ENCODE results near the gene SASH1.

SASH1 gene

GRCh38 chr6:148311966-148312669 lies 30.5 kb upstream of the SASH1 start:
- H3K36me3 ChIP-seq (ENCODE audit: insufficient read depth, low read length): no peaks in the 10 kb centered on the region
- no peaks in the 10 kb centered on the region for H3K27me3 ChIP-seq (ENCODE audit: control insufficient read depth in 1 of 2, insufficient read depth in 2 of 2, low read length in 2 of 2)
- no peak overlapping the region for H3K27ac ChIP-seq (ENCODE audit: low read depth, low read length)
- no peaks in the 10 kb centered on the region for H3K9me3 ChIP-seq (ENCODE audit: low read length)
- H3K4me3 ChIP-seq (ENCODE audit: low read depth in 1 of 2, low read length in 2 of 2): no peak overlapping the region
- no peak overlapping the region for H3K9ac ChIP-seq (ENCODE audit: low read length)
- H3K4me1 ChIP-seq (ENCODE audit: insufficient read depth, low read length): no peaks in the 10 kb centered on the region

GRCh38 chr6:148313488-148313887 lies 29.1 kb upstream of the SASH1 start:
- Histone ChIP-seq H3K27ac (ENCODE audit: low read depth, low read length) (no peak overlapping the region), H3K4me3 (ENCODE audit: low read depth in 1 of 2, low read length in 2 of 2) (no peak overlapping the region), H3K4me1 (ENCODE audit: insufficient read depth, low read length) (no peaks in the 10 kb centered on the region), H3K9ac (ENCODE audit: low read length) (no peak overlapping the region), H3K27me3 (ENCODE audit: control insufficient read depth in 1 of 2, insufficient read depth in 2 of 2, low read length in 2 of 2) (no peaks in the 10 kb centered on the region), H3K36me3 (ENCODE audit: insufficient read depth, low read length) (no peaks in the 10 kb centered on the region), H3K9me3 (ENCODE audit: low read length) (no peaks in the 10 kb centered on the region)

- H3K36me3 ChIP-seq (ENCODE audit: insufficient read depth, low read length): no peaks in the 10 kb centered on the region
- H3K27ac ChIP-seq (ENCODE audit: low read depth, low read length): no peak overlapping the region
- H3K9ac ChIP-seq (ENCODE audit: low read length): no peak overlapping the region
- H3K4me3 ChIP-seq (ENCODE audit: low read depth in 1 of 2, low read length in 2 of 2): no peak overlapping the region
- H3K27me3 ChIP-seq (ENCODE audit: control insufficient read depth in 1 of 2, insufficient read depth in 2 of 2, low read length in 2 of 2): no peaks in the 10 kb centered on the region
- H3K4me1 ChIP-seq (ENCODE audit: insufficient read depth, low read length): no peaks in the 10 kb centered on the region
- no peaks in the 10 kb centered on the region for H3K9me3 ChIP-seq (ENCODE audit: low read length)
Observed at GRCh38 chr6:148316308-148316707, 26.3 kb upstream of the SASH1 start.

DNA sequence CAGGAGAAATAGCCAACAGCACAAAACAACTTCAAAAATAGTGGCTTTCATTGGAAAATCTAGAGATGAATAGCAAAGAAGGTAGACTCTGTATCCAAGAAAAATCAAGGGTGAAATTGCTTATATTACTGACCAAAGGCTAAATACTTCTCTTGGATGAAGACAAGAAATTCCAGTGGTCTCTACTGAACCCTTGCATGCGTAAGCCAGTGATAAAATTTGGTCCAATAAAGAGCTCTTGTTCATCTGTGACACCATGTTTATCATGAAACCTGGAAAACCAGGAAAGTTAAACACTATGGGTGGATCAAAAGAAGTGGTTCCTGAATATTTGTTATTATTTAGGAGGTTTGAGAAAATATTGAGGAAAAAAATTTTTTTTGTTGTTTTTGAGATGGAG lies 25.6 kb upstream of the SASH1 start:
- no peak overlapping the region for H3K9ac ChIP-seq (ENCODE audit: low read length)
- no peaks in the 10 kb centered on the region for H3K27me3 ChIP-seq (ENCODE audit: control insufficient read depth in 1 of 2, insufficient read depth in 2 of 2, low read length in 2 of 2)
- H3K27ac ChIP-seq (ENCODE audit: low read depth, low read length): no peak overlapping the region
- no peak overlapping the region for H3K4me3 ChIP-seq (ENCODE audit: low read depth in 1 of 2, low read length in 2 of 2)
- no peaks in the 10 kb centered on the region for H3K36me3 ChIP-seq (ENCODE audit: insufficient read depth, low read length)
- no peaks in the 10 kb centered on the region for H3K9me3 ChIP-seq (ENCODE audit: low read length)
- no peaks in the 10 kb centered on the region for H3K4me1 ChIP-seq (ENCODE audit: insufficient read depth, low read length)

- Histone ChIP-seq H3K9ac (ENCODE audit: low read length) (no peak overlapping the region), H3K27ac (ENCODE audit: low read depth, low read length) (no peak overlapping the region), H3K27me3 (ENCODE audit: control insufficient read depth in 1 of 2, insufficient read depth in 2 of 2, low read length in 2 of 2) (no peaks in the 10 kb centered on the region), H3K4me1 (ENCODE audit: insufficient read depth, low read length) (no peaks in the 10 kb centered on the region), H3K4me3 (ENCODE audit: low read depth in 1 of 2, low read length in 2 of 2) (no peak overlapping the region), H3K9me3 (ENCODE audit: low read length) (no peaks in the 10 kb centered on the region), H3K36me3 (ENCODE audit: insufficient read depth, low read length) (no peaks in the 10 kb centered on the region)
Observed at GRCh38 chr6:148317739-148318138, 24.9 kb upstream of the SASH1 start.

- Histone ChIP-seq H3K9ac (ENCODE audit: low read length) (no peak overlapping the region), H3K27me3 (ENCODE audit: control insufficient read depth in 1 of 2, insufficient read depth in 2 of 2, low read length in 2 of 2) (no peaks in the 10 kb centered on the region), H3K9me3 (ENCODE audit: low read length) (no peaks in the 10 kb centered on the region), H3K36me3 (ENCODE audit: insufficient read depth, low read length) (no peaks in the 10 kb centered on the region), H3K4me3 (ENCODE audit: low read depth in 1 of 2, low read length in 2 of 2) (no peak overlapping the region), H3K4me1 (ENCODE audit: insufficient read depth, low read length) (no peaks in the 10 kb centered on the region), H3K27ac (ENCODE audit: low read depth, low read length) (no peak overlapping the region)
Observed at GRCh38 chr6:148322704-148323103, 19.9 kb upstream of the SASH1 start.

DNA sequence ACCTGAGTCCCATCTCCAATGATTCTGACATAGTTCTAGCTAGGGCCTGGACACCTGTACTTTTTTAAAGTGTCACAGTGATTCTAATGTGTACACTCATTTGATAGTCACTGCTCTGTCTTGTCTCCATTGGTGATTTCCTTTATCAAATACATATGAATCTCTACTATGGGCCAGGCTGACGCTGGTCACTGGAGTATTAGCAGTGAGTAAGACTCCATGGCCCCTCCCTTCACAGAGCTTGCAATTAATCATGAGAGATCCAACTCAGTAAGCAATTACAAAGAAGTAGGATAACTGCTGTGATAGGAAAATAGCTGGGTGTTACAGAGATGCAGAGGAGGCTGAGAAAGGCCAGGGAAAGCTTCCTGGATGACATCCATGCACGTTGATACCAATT lies 19.3 kb upstream of the SASH1 start:
- no peaks in the 10 kb centered on the region for H3K9me3 ChIP-seq (ENCODE audit: low read length)
- H3K4me3 ChIP-seq (ENCODE audit: low read depth in 1 of 2, low read length in 2 of 2): no peak overlapping the region
- H3K36me3 ChIP-seq (ENCODE audit: insufficient read depth, low read length): no peaks in the 10 kb centered on the region
- no peaks in the 10 kb centered on the region for H3K27me3 ChIP-seq (ENCODE audit: control insufficient read depth in 1 of 2, insufficient read depth in 2 of 2, low read length in 2 of 2)
- no peaks in the 10 kb centered on the region for H3K4me1 ChIP-seq (ENCODE audit: insufficient read depth, low read length)
- no peak overlapping the region for H3K9ac ChIP-seq (ENCODE audit: low read length)
- no peak overlapping the region for H3K27ac ChIP-seq (ENCODE audit: low read depth, low read length)

GRCh38 chr6:148324297-148324985 lies 18.2 kb upstream of the SASH1 start:
- no peak overlapping the region for H3K9ac ChIP-seq (ENCODE audit: low read length)
- H3K4me1 ChIP-seq (ENCODE audit: insufficient read depth, low read length): peaks cover 7% of the 10 kb centered on the region
- H3K4me3 ChIP-seq (ENCODE audit: low read depth in 1 of 2, low read length in 2 of 2): no peak overlapping the region
- no peaks in the 10 kb centered on the region for H3K9me3 ChIP-seq (ENCODE audit: low read length)
- no peak overlapping the region for H3K27ac ChIP-seq (ENCODE audit: low read depth, low read length)
- no peaks in the 10 kb centered on the region for H3K27me3 ChIP-seq (ENCODE audit: control insufficient read depth in 1 of 2, insufficient read depth in 2 of 2, low read length in 2 of 2)
- H3K36me3 ChIP-seq (ENCODE audit: insufficient read depth, low read length): no peaks in the 10 kb centered on the region

DNA sequence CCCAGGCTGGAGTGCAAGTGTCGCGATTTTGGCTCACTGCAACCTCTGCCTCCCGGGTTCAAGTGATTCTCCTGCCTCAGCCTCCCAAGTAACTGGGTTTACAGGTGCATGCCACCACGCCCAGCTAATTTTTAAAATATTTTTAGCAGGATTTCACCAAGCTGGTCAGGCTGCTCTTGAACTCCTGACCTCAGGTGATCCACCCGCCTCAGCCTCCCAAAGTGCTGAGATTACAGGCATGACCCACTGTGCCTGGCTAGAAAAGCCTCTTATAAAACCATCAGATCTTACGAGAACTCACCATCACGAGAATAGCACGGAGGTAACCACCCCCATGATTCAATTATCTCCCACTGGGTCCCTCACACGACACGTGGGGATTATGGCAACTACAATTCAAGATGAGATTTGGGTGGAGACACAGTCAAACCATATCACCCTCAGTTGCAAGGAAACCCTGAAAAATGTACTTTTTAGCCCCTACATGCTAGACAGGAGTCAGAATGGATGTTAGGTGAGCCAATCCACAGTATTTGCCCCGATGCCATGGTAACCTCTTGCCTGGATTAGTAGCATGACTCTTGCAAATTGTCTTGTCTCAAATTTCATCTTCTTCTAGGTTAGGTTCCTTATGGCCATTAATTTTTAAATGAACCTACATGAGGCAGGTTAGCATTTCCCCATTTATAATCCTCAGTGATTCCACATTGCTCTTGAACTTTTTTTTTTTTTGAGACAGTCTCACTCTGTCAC lies 17.1 kb upstream of the SASH1 start:
- Histone ChIP-seq H3K9ac (ENCODE audit: low read length) (no peak overlapping the region), H3K27ac (ENCODE audit: low read depth, low read length) (no peak overlapping the region), H3K4me1 (ENCODE audit: insufficient read depth, low read length) (peaks cover 15% of the 10 kb centered on the region), H3K4me3 (ENCODE audit: low read depth in 1 of 2, low read length in 2 of 2) (no peak overlapping the region), H3K9me3 (ENCODE audit: low read length) (no peaks in the 10 kb centered on the region), H3K36me3 (ENCODE audit: insufficient read depth, low read length) (no peaks in the 10 kb centered on the region), H3K27me3 (ENCODE audit: control insufficient read depth in 1 of 2, insufficient read depth in 2 of 2, low read length in 2 of 2) (no peaks in the 10 kb centered on the region)

- Histone ChIP-seq H3K27me3 (ENCODE audit: control insufficient read depth in 1 of 2, insufficient read depth in 2 of 2, low read length in 2 of 2) (no peaks in the 10 kb centered on the region), H3K27ac (ENCODE audit: low read depth, low read length) (no peak overlapping the region), H3K9ac (ENCODE audit: low read length) (no peak overlapping the region), H3K4me3 (ENCODE audit: low read depth in 1 of 2, low read length in 2 of 2) (no peak overlapping the region), H3K4me1 (ENCODE audit: insufficient read depth, low read length) (peaks cover 15% of the 10 kb centered on the region), H3K36me3 (ENCODE audit: insufficient read depth, low read length) (no peaks in the 10 kb centered on the region), H3K9me3 (ENCODE audit: low read length) (no peaks in the 10 kb centered on the region)
Observed at GRCh38 chr6:148328876-148329555, 13.6 kb upstream of the SASH1 start.

- Histone ChIP-seq H3K4me1 (ENCODE audit: insufficient read depth, low read length) (peaks cover 15% of the 10 kb centered on the region), H3K4me3 (ENCODE audit: low read depth in 1 of 2, low read length in 2 of 2) (no peak overlapping the region), H3K27ac (ENCODE audit: low read depth, low read length) (no peak overlapping the region), H3K27me3 (ENCODE audit: control insufficient read depth in 1 of 2, insufficient read depth in 2 of 2, low read length in 2 of 2) (no peaks in the 10 kb centered on the region), H3K9ac (ENCODE audit: low read length) (no peak overlapping the region), H3K36me3 (ENCODE audit: insufficient read depth, low read length) (no peaks in the 10 kb centered on the region), H3K9me3 (ENCODE audit: low read length) (no peaks in the 10 kb centered on the region)
Observed at GRCh38 chr6:148329596-148330381, 12.8 kb upstream of the SASH1 start.
